Measurements from ENCODE around the gene NFYA.

NFYA gene

DNA sequence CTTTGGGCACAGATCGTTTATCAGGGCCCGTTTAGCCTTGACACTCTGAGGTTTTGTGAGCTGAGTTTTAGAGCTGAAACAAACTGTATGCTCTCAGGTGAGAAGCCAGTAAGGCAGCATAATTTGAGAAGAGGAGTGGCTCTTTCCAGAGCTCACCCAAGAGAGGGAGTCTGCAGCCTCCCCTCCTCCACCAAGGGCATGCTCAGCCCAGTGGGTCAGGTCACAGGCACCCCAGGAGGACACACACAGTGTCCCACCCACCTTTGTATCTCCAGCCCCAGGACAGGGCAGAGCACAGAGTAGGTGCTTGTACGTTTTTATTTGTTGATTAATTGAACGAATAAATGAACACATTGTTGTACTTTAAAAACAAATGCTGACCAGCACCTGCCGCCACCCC is 27.1 kb upstream of the NFYA start:
- DNase-seq (ENCODE audit: low read depth, low spot score) = no peak
- in situ Hi-C loops (cut with HindIII; ENCODE audit: low sequenced_read_pairs) = no loop called here
- TF ChIP-seq, protein P1, sequence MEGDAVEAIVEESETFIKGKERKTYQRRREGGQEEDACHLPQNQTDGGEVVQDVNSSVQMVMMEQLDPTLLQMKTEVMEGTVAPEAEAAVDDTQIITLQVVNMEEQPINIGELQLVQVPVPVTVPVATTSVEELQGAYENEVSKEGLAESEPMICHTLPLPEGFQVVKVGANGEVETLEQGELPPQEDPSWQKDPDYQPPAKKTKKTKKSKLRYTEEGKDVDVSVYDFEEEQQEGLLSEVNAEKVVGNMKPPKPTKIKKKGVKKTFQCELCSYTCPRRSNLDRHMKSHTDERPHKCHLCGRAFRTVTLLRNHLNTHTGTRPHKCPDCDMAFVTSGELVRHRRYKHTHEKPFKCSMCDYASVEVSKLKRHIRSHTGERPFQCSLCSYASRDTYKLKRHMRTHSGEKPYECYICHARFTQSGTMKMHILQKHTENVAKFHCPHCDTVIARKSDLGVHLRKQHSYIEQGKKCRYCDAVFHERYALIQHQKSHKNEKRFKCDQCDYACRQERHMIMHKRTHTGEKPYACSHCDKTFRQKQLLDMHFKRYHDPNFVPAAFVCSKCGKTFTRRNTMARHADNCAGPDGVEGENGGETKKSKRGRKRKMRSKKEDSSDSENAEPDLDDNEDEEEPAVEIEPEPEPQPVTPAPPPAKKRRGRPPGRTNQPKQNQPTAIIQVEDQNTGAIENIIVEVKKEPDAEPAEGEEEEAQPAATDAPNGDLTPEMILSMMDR (IDR thresholded peaks at IDR 0.05; ENCODE audit: low read depth, low read length) = no peak
- H3K4me3 ChIP-seq (ENCODE audit: low read depth, low read length) = no peak overlapping the region

DNA sequence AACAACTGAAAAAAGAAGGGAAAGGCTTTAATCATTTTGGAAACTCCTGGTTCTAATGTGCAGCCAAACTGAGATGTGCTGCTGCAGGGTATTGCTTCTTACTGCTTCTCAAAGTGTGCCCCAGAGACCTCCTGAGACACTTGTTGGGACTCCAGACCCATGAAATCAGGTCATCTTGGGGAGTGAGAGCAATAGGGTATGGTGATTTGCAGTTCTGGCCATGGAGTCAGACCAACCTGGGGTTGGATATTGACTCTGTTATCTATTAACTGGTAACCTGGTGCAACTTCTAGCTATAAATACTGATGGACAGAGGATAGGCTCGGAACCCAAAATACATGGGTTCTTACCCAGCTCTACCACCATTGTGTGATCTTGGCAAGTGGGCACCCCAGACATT is 26.7 kb upstream of the NFYA start:
- TF ChIP-seq, protein P1 (IDR thresholded peaks at IDR 0.05; ENCODE audit: low read depth, low read length) = no peak

DNA sequence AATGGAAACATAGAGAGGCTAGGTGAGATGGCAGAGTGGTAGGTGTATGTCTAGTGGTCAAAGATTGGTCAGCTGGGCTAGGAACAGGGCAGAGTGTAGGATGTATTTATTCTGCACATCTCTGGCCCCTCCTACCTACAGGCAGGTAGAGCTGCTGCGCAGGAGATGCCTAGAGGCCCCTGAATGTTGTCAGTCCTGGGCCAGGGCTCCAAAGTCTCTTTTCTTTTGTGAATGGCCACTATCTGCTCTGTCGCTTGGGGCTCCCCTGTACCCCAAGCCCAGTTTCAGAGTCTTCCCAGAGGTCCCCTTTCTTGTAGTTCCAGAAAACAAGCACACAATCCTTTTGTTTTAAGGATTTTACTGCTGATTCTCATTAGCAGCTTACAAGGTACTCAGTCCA is 25.5 kb upstream of the NFYA start:
- no peak overlapping the region for H3K4me3 ChIP-seq (ENCODE audit: low read depth, low read length)
- no peak for DNase-seq (ENCODE audit: low read depth, low spot score)
- TF ChIP-seq, protein P1 (IDR thresholded peaks at IDR 0.05; ENCODE audit: low read depth, low read length) = no peak
- in situ Hi-C loops (cut with HindIII; ENCODE audit: low sequenced_read_pairs) = no loop called here

More for the DNA sequence above, 26.7 kb upstream of the NFYA start:
- H3K4me3 ChIP-seq (ENCODE audit: low read depth, low read length) = no peak overlapping the region
- no peak for DNase-seq (ENCODE audit: low read depth, low spot score)
- in situ Hi-C loops (cut with HindIII; ENCODE audit: low sequenced_read_pairs) = no loop called here

DNA sequence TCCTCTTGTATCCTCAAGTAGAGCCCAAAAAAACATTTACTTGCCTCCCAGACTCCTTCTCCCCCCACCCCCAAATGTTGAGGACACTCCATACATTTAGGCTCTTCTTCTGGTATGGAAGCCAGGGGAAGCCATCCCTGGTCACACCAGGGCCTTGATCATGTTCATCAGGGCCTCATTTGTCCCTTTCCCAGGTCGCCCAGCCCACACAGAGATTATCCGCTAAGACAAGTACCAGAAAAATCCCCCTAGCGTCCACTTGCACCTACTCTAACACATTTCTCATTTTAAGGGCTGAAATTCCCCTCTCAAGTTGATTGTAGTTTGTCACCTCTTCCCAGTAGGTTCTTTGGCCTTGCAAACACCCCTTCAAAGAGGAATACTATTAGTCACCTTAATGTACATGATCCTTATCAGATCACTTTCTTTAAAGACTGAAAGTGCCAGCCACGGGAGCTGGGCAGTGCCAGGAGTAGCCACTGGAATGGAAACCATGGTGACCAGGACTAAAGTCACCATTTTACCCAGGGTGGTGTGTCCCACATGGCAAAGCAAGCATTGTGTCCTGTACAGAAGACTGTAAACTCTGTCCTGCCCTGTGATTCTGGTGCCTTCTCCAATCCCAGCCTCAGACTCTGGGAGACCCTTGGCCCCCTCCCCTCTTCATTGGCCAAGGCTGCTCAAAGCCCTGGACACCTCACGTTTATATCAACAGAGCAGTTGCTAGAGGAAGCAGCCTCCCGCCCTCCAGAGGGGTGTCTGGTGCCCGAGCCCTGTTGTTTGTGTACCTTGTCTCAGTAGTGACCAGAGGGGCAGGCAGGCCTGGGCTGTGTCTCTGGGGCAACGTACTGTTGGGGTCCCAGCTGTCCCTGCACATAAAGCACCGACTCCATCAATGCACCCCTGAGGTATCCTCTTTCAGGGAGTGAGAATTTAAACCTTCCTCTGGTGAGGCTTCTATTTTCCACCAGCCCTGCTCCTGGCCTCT is 24.7 kb upstream of the NFYA start:
- TF ChIP-seq, protein P1 (IDR thresholded peaks at IDR 0.05; ENCODE audit: low read depth, low read length) = no peak
- H3K4me3 ChIP-seq (ENCODE audit: low read depth, low read length) = no peak overlapping the region
- DNase-seq (ENCODE audit: low read depth, low spot score) = no peak
- in situ Hi-C loops (cut with HindIII; ENCODE audit: low sequenced_read_pairs) = no loop called here

DNA sequence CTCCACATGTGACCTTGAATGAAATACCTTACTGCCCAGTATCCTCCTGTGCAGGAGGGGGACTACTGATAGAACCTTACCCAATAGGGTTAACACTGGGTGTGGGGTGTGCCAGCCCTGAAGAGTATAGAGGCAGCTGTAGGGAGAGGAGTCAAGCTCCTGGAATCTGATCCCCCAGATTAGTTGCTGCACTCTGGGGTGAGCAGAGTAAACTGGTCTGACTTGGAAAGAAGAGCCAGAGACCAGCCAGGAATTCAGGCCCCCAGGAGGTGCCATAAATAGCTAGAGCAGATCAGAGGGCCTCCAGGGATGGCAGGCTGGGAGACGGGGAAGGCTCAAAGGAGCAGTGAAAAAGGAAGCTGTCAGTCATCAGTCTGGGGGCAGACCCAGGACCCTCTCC is 23.3 kb upstream of the NFYA start:
- DNase-seq (ENCODE audit: low read depth, low spot score) = no peak
- in situ Hi-C loops (cut with HindIII; ENCODE audit: low sequenced_read_pairs) = no loop called here
- TF ChIP-seq, protein P1 (IDR thresholded peaks at IDR 0.05; ENCODE audit: low read depth, low read length) = no peak
- no peak overlapping the region for H3K4me3 ChIP-seq (ENCODE audit: low read depth, low read length)

DNA sequence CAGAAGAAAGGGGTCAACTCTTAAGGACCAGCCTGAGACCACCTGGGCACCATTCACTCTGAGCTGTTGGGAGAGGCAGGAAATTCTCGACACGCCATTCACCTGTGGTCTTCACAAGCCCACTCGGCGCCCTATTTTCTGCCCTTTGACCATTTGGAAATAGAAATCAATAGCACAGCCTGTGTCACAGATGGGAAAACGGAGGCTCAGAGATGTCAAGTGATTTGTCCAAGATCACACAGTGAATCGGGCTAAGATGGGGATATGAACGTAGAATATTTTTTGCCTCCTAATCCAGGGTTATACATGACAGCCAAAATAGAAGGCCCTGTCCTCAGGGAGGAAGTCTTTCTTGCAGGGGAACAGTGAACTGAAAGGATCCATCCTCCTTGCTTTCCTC is 22.8 kb upstream of the NFYA start:
- no peak for DNase-seq (ENCODE audit: low read depth, low spot score)
- in situ Hi-C loops (cut with HindIII; ENCODE audit: low sequenced_read_pairs) = no loop called here
- no peak overlapping the region for H3K4me3 ChIP-seq (ENCODE audit: low read depth, low read length)
- TF ChIP-seq, protein P1 (IDR thresholded peaks at IDR 0.05; ENCODE audit: low read depth, low read length) = no peak

Measured in astrocyte of the spinal cord (primary cell).